MG63 (cell line): ENCODE data around the gene N4BP3. TPM values are rescaled to one million over a fixed set of nuclear protein-coding genes. Genes with fewer than 3 reads are reported as not detected.

Source experiments
- DNase-seq: peaks from one replicate; pipeline ENCODE4 v3.0.0-alpha.2; 2020
- H3K27me3 ChIP-seq: fragments of 250-450 bp; sonication (Bioruptor Pico); 2 replicates; pipeline ENCODE4 v1.5.1; 2020; ENCODE audit warnings: mild to moderate bottlenecking, moderate library complexity
- H3K36me3 ChIP-seq: fragments of 250-450 bp; sonication (Bioruptor Pico); 2 replicates; pipeline ENCODE4 v1.5.1; 2020; ENCODE audit warnings: mild to moderate bottlenecking, moderate library complexity
- H3K4me3 ChIP-seq: fragments of 250-450 bp; sonication (Bioruptor Pico); 2 replicates; pipeline ENCODE4 v1.5.1; 2020; ENCODE audit warnings: mild to moderate bottlenecking, moderate library complexity
- H3K9me3 ChIP-seq: fragments of 250-450 bp; sonication (Bioruptor Pico); 2 replicates; pipeline ENCODE4 v1.5.1; 2020; ENCODE audit warnings: mild to moderate bottlenecking, moderate library complexity
- total RNA-seq: library from RNA; depleted of rRNA; stranded (reverse); fragments of >200 nt; shearing (Covaris generic); gene quantifications from 2 replicates; pipeline ENCODE4 v1.2.3, GENCODE V29; 2014; ENCODE audit warnings: low replicate concordance

N4BP3 gene
- total RNA-seq, 1 experiment from 2014 or later = 1.0 TPM

GRCh38 chr5:178115136-178115813, 1.9 kb downstream of the N4BP3 start:
- DNase-seq = no peak
- Histone ChIP-seq H3K4me3 (no peak overlapping the region), H3K27me3 (peaks cover 12% of the 10 kb centered on the region), H3K36me3 (no peaks in the 10 kb centered on the region), H3K9me3 (peaks cover 6% of the 10 kb centered on the region; the same call in 1 of the 2 replicates)

DNA sequence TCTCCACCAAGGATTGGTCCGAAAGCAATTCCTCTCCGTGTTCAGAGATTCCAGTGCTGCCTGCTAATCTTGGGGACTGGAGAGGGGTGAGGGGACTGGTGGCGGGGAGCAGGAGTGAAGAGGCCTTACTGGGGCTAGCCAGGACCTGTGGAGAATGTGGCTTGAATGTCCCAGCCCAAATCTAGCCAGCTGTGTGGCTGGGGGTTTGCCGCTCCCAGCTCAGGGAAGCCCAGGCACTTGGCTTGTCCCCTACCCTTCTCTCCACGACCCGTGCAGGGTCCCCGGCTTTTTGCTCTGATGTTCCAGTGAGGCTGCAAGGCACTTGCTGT, 2.4 kb downstream of the N4BP3 start:
- Histone ChIP-seq H3K36me3 (no peaks in the 10 kb centered on the region), H3K9me3 (peaks cover 6% of the 10 kb centered on the region; the same call in 1 of the 2 replicates), H3K4me3 (no peak overlapping the region), H3K27me3 (peaks cover 12% of the 10 kb centered on the region)
- no peak for DNase-seq

- peaks cover 6% of the 10 kb centered on the region; the same call in 1 of the 2 replicates for H3K9me3 ChIP-seq
- H3K36me3 ChIP-seq = no peaks in the 10 kb centered on the region
- no peak overlapping the region for H3K4me3 ChIP-seq
- H3K27me3 ChIP-seq = peaks cover 12% of the 10 kb centered on the region
- DNase-seq = no peak
Measured at GRCh38 chr5:178116143-178116885, 3.0 kb downstream of the N4BP3 start.

GRCh38 chr5:178117923-178118701, 4.8 kb downstream of the N4BP3 start:
- DNase-seq = no peak
- Histone ChIP-seq H3K36me3 (no peaks in the 10 kb centered on the region), H3K4me3 (no peak overlapping the region), H3K9me3 (no peaks in the 10 kb centered on the region), H3K27me3 (peaks cover 12% of the 10 kb centered on the region)

GRCh38 chr5:178119915-178120606, 6.7 kb downstream of the N4BP3 start:
- no peaks in the 10 kb centered on the region for H3K36me3 ChIP-seq
- DNase-seq = no peak
- peaks cover 2% of the 10 kb centered on the region; the same call in 1 of the 2 replicates for H3K27me3 ChIP-seq
- no peaks in the 10 kb centered on the region for H3K9me3 ChIP-seq
- H3K4me3 ChIP-seq = no peak overlapping the region

- H3K4me3 ChIP-seq = no peak overlapping the region
- H3K36me3 ChIP-seq = no peaks in the 10 kb centered on the region
- no peaks in the 10 kb centered on the region for H3K27me3 ChIP-seq
- peak; percentile 40 for DNase-seq
- no peaks in the 10 kb centered on the region for H3K9me3 ChIP-seq
Measured at GRCh38 chr5:178120607-178121357, 7.5 kb downstream of the N4BP3 start.

GRCh38 chr5:178121391-178122276, 8.3 kb downstream of the N4BP3 start:
- no peak for DNase-seq
- Histone ChIP-seq H3K4me3 (no peak overlapping the region), H3K36me3 (no peaks in the 10 kb centered on the region), H3K9me3 (no peaks in the 10 kb centered on the region), H3K27me3 (no peaks in the 10 kb centered on the region)

- Histone ChIP-seq H3K4me3 (no peak overlapping the region), H3K27me3 (no peaks in the 10 kb centered on the region), H3K36me3 (no peaks in the 10 kb centered on the region), H3K9me3 (no peaks in the 10 kb centered on the region)
- DNase-seq = no peak
Measured at GRCh38 chr5:178122346-178122745, 9.0 kb downstream of the N4BP3 start.

DNA sequence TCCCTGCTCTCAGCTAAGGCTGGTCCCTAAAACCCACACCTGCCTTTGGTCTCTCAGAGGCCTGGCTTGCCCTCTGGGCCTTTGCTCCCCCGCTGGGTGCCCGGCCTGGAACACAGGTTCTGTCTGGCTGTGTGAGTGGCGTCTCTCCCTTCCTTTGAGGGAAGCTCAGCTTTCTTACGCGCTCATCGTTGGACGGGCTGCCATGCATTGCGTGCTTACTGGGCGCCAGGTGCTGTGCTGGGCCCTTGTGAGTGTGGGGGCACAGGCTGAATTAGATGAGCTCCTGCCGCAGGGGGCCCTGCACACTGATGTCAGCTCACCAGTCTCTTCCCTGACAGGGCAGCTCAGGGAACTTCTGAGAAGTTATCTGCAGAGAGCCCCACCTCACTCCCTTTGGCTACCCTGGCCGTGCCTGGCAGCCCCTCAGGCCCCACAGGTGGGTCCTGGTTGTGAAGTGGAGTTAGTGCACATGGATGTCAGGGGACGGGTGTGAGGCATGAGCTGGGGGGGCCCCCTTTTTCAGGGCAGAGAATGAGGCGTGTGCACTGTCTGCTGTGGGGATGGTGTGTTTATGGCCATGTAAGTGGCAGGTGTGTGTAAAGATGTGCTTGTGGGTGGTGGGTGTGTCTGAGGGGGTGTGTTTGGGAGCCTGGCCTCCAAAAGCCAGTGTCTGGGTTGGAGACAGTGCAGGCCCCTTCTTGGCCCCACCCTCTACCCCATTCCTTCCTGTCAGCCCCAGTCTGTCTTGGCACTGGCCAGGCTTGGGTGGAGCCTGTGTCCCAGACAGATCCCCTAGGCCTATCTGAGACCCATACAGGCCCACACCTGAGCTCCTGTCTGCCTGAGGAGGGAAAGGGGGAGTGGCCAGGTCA, 10.0 kb downstream of the N4BP3 start:
- DNase-seq = no peak
- Histone ChIP-seq H3K36me3 (no peaks in the 10 kb centered on the region), H3K27me3 (no peaks in the 10 kb centered on the region), H3K9me3 (peaks cover 2% of the 10 kb centered on the region; the same call in 1 of the 2 replicates), H3K4me3 (no peak overlapping the region)

- Histone ChIP-seq H3K9me3 (peaks cover 2% of the 10 kb centered on the region; the same call in 1 of the 2 replicates), H3K4me3 (no peak overlapping the region)
Measured at GRCh38 chr5:178123966-178124925, 10.9 kb downstream of the N4BP3 start.

GRCh38 chr5:178125253-178125906, 12.0 kb downstream of the N4BP3 start:
- no peaks in the 10 kb centered on the region for H3K27me3 ChIP-seq
- no peak overlapping the region for H3K4me3 ChIP-seq
- no peaks in the 10 kb centered on the region for H3K36me3 ChIP-seq
- no peak for DNase-seq
- H3K9me3 ChIP-seq = peaks cover 2% of the 10 kb centered on the region; the same call in 1 of the 2 replicates

More at GRCh38 chr5:178123966-178124925, 10.9 kb downstream of the N4BP3 start:
- Histone ChIP-seq H3K36me3 (no peaks in the 10 kb centered on the region), H3K27me3 (no peaks in the 10 kb centered on the region)
- DNase-seq = no peak

DNA sequence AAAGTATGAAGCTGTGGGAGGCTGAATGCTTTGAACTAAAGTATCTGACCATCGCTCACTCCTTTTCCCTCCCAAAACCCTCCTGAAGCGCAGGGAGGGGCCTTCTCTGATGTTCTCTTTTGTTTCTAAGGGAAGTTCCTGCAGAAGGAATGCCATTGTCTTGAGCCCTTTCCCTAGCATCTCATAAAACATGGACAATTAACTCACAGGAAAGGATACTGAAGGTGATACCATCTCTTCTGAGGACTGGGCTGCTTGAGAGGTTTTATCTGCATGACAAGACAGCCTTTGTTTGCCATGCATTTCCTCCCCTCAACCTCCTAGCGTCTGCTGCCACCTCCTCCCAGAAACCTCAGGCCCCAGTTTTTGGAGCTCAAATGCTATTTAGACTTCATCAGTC, 13.2 kb downstream of the N4BP3 start:
- no peak for DNase-seq
- no peaks in the 10 kb centered on the region for H3K36me3 ChIP-seq
- peaks cover 2% of the 10 kb centered on the region; the same call in 1 of the 2 replicates for H3K9me3 ChIP-seq
- H3K27me3 ChIP-seq = no peaks in the 10 kb centered on the region
- no peak overlapping the region for H3K4me3 ChIP-seq
